ENCODE data around the gene OCA2. TPM values are rescaled to one million over a fixed set of nuclear protein-coding genes. Genes with fewer than 3 reads are reported as not detected.

OCA2 gene
- total RNA-seq, 1 donor from 2014 or later = 1.2 TPM

DNA sequence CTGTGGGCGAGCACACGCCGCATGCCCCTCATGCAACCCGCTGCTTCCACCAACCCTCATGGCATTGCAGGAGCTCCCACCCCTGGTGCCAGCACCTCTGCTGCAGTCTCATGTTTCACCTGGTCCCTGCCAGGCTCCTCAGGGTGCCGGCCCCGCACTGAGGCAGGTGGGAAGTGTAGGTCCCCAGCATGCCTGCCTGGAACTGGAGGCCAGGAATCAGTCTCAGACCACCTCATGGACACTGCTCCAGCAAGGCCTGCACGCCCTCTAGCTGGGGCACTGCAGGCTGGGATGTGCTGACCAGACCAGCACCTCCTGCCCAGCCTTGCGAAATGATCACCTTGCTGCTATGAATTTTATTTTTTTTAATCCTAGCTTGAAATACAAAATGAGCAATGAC is 39.1 kb downstream of the OCA2 start:
- Mint-ChIP-seq H3K4me1 (ENCODE audit: unreplicated experiment) (no peaks in the 10 kb centered on the region), H3K4me3 (ENCODE audit: unreplicated experiment) (no peak overlapping the region), H3K27me3 (ENCODE audit: unreplicated experiment) (peaks cover 7% of the 10 kb centered on the region), H3K36me3 (ENCODE audit: unreplicated experiment) (peaks cover 5% of the 10 kb centered on the region), H3K9me3 (ENCODE audit: unreplicated experiment) (peaks cover 16% of the 10 kb centered on the region), H3K27ac (ENCODE audit: unreplicated experiment) (no peak overlapping the region)
- TF ChIP-seq CTCF (IDR thresholded peaks at IDR 0.05) = no peak
- DNase-seq (ENCODE audit: extremely low spot score, unreplicated experiment) = peak; percentile 67

DNA sequence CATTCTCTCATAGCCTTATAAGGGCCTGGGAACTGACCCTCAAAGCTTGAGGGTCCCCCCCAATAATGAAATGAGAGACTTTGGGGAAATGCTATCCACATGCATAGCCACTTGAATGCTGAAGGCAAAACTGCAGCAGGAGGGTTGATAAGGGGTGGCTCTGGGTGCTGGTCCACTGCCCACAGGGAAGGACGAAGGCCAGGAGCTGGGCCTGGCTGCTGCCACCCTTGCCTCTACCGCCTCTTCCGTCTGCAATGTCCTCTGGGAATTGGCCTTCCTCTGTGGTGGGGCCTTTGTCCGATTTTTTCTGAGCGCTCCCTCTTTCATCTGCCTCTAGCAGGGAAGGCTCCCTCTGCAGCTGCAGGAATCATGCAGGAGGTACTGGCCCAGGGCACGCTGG is 41.0 kb downstream of the OCA2 start:
- H3K36me3 Mint-ChIP-seq (ENCODE audit: unreplicated experiment) = no peaks in the 10 kb centered on the region
- no peaks in the 10 kb centered on the region for H3K27me3 Mint-ChIP-seq (ENCODE audit: unreplicated experiment)
- peaks cover 4% of the 10 kb centered on the region for H3K9me3 Mint-ChIP-seq (ENCODE audit: unreplicated experiment)
- no peaks in the 10 kb centered on the region for H3K4me1 Mint-ChIP-seq (ENCODE audit: unreplicated experiment)
- H3K27ac Mint-ChIP-seq (ENCODE audit: unreplicated experiment) = no peak overlapping the region
- no peak for TF ChIP-seq CTCF (IDR thresholded peaks at IDR 0.05)
- DNase-seq (ENCODE audit: extremely low spot score, unreplicated experiment) = no peak
- H3K4me3 Mint-ChIP-seq (ENCODE audit: unreplicated experiment) = no peak overlapping the region

DNA sequence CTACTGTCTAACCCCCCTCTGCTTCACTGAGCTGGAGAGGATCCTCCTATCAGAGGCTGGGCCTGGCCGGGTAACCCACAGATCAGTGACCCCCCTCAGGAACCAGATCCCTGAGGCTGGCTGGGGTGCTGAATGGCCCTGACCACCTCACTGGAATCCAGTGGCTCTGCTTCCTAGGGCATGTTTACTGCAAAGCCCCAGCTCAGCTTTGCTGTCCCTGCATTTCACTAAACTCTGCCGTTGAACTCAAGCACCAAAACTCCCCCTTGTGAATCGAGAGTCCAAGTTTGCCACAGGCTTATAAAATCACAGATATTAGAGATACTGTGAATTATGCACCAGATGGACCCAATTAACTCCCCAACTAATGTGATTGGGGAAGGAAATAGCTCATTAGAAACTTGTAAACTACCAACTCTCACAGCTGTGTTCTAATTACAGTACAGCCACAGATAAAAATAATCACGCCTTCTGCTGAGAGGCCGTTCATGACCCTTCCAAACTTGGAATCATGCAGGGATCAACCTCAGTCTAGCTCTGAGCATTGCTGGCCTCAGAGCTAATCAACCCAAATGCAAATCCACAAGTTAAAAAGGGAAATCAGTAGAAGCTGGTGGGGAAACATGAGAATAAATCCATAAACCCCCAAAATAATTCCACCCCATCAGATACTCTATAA is 47.0 kb downstream of the OCA2 start:
- Mint-ChIP-seq H3K4me1 (ENCODE audit: unreplicated experiment) (no peaks in the 10 kb centered on the region), H3K36me3 (ENCODE audit: unreplicated experiment) (no peaks in the 10 kb centered on the region), H3K27ac (ENCODE audit: unreplicated experiment) (no peak overlapping the region), H3K27me3 (ENCODE audit: unreplicated experiment) (peaks cover under 1% of the 10 kb centered on the region), H3K9me3 (ENCODE audit: unreplicated experiment) (no peaks in the 10 kb centered on the region), H3K4me3 (ENCODE audit: unreplicated experiment) (no peak overlapping the region)
- DNase-seq (ENCODE audit: extremely low spot score, unreplicated experiment) = no peak
- TF ChIP-seq CTCF (IDR thresholded peaks at IDR 0.05) = no peak

GRCh38 chr15:28049581-28049980 is 49.5 kb downstream of the OCA2 start:
- Mint-ChIP-seq H3K27me3 (ENCODE audit: unreplicated experiment) (peaks cover 7% of the 10 kb centered on the region), H3K36me3 (ENCODE audit: unreplicated experiment) (no peaks in the 10 kb centered on the region), H3K4me3 (ENCODE audit: unreplicated experiment) (no peak overlapping the region), H3K4me1 (ENCODE audit: unreplicated experiment) (no peaks in the 10 kb centered on the region), H3K27ac (ENCODE audit: unreplicated experiment) (no peak overlapping the region), H3K9me3 (ENCODE audit: unreplicated experiment) (no peaks in the 10 kb centered on the region)
- DNase-seq (ENCODE audit: extremely low spot score, unreplicated experiment) = no peak
- no peak for TF ChIP-seq CTCF (IDR thresholded peaks at IDR 0.05)

- H3K4me3 Mint-ChIP-seq (ENCODE audit: unreplicated experiment) = no peak overlapping the region
- DNase-seq (ENCODE audit: extremely low spot score, unreplicated experiment) = no peak
- no peaks in the 10 kb centered on the region for H3K4me1 Mint-ChIP-seq (ENCODE audit: unreplicated experiment)
- H3K27me3 Mint-ChIP-seq (ENCODE audit: unreplicated experiment) = peaks cover 10% of the 10 kb centered on the region
- no peaks in the 10 kb centered on the region for H3K9me3 Mint-ChIP-seq (ENCODE audit: unreplicated experiment)
- no peak for TF ChIP-seq CTCF (IDR thresholded peaks at IDR 0.05)
- no peaks in the 10 kb centered on the region for H3K36me3 Mint-ChIP-seq (ENCODE audit: unreplicated experiment)
- H3K27ac Mint-ChIP-seq (ENCODE audit: unreplicated experiment) = no peak overlapping the region
These were observed 51.8 kb downstream of the OCA2 start for GRCh38 chr15:28047277-28047676.
